CD4-positive, alpha-beta T cell (primary cell): ENCODE measurements around the gene B4GAT1. TPM values are rescaled to one million over a fixed set of nuclear protein-coding genes. Genes with fewer than 3 reads are reported as not detected.
A peak's percentile ranks its signal among the peaks of the same experiment; 100 is the strongest.

Experiments used
- ATAC-seq: fragments of 200-7000 bp; cut with Tn5 transposase; one replicate; pipeline ENCODE4 v1.10.0; 2022; ENCODE audit warnings: mild to moderate bottlenecking; ENCODE audit not compliant: poor library complexity
- CTCF ChIA-PET: fragments of 350-600 bp; sonication (Branson Sonifier 250); formaldehyde crosslinking; loops from one replicate; lab custom pipeline; 2021; ENCODE audit warnings: antibody characterized with exemption, inconsistent platforms; lab: Charles Lee
- POLR2A ChIA-PET: fragments of 350-600 bp; sonication (Branson Sonifier 250); formaldehyde crosslinking; loops from one replicate; lab custom pipeline; 2021; ENCODE audit warnings: antibody characterized with exemption, inconsistent platforms; lab: Charles Lee
- DNase-seq, 14 experiments: peaks; one replicate each; pipeline ENCODE4 v3.0.0-alpha.2; 2013 to 2020; ENCODE audit warnings: mixed read lengths in 2 of 14
- H3K27ac ChIP-seq, 2 donors: one replicate each; pipeline versions ENCODE4 v1.5.1 to v1.7.0; 2013; ENCODE audit warnings: low read length in 2 of 2, low read depth in 1 of 2, mild to moderate bottlenecking in 1 of 2
- H3K27me3 ChIP-seq, 2 experiments: 1 replicate in 1 of 2; 2 replicates in 1 of 2; pipeline versions ENCODE4 v1.6.1 to v1.7.0; 2013; ENCODE audit warnings: low read length in 2 of 2, control low read depth in 1 of 2, mild to moderate bottlenecking in 1 of 2, moderate library complexity in 1 of 2; ENCODE audit not compliant: insufficient read depth in 2 of 2, control insufficient read depth in 1 of 2
- H3K36me3 ChIP-seq: one replicate; pipeline ENCODE4 v1.6.1; 2013; ENCODE audit warnings: low read length, control low read depth; ENCODE audit not compliant: insufficient read depth
- H3K4me1 ChIP-seq: one replicate; pipeline ENCODE4 v1.6.1; 2013; ENCODE audit warnings: low read length, control low read depth; ENCODE audit not compliant: insufficient read depth
- H3K4me3 ChIP-seq: one replicate; pipeline ENCODE4 v1.5.1; 2013; ENCODE audit warnings: mild to moderate bottlenecking, low read length, moderate library complexity
- H3K9me3 ChIP-seq, 2 experiments: 1 replicate in 1 of 2; 2 replicates in 1 of 2; pipeline versions ENCODE4 v1.6.1 to v1.7.0; 2013; ENCODE audit warnings: low read length in 2 of 2, mild to moderate bottlenecking in 2 of 2, control low read depth in 1 of 2, moderate library complexity in 1 of 2; ENCODE audit not compliant: control insufficient read depth in 1 of 2, insufficient read depth in 1 of 2
- H3K27ac Mint-ChIP-seq: one replicate; pipeline ENCODE4 v1.8.0; 2020; ENCODE audit warnings: mixed read lengths
- H3K27me3 Mint-ChIP-seq: one replicate; pipeline ENCODE4 v1.8.0; 2021; ENCODE audit warnings: mixed read lengths
- H3K36me3 Mint-ChIP-seq: one replicate; pipeline ENCODE4 v1.8.0; 2021; ENCODE audit warnings: low read depth, mixed read lengths
- H3K4me1 Mint-ChIP-seq: one replicate; pipeline ENCODE4 v1.8.0; 2021; ENCODE audit warnings: low read depth, mixed read lengths
- H3K4me3 Mint-ChIP-seq: one replicate; pipeline ENCODE4 v1.8.0; 2020; ENCODE audit warnings: mild to moderate bottlenecking, mixed read lengths
- H3K9me3 Mint-ChIP-seq: one replicate; pipeline ENCODE4 v1.8.0; 2020; ENCODE audit warnings: mixed read lengths
- CTCF ChIP-seq: fragments of 200-600 bp; IDR thresholded peaks from one replicate; pipeline ENCODE4 v1.8.0; 2022; ENCODE audit warnings: antibody characterized with exemption, mild to moderate bottlenecking
- intact Hi-C, 2 experiments: fragments of 100-400 bp; cut with DNase I in 1 of 2; cut with micrococcal nuclease in 1 of 2; formaldehyde crosslinking; loops; one replicate each; pipeline versions ENCODE4 v1.15.1 to v1.9.0; 2023 to 2025; cut with DNase I, micrococcal nuclease
- total RNA-seq, 174 experiments: library from RNA in 2 of 174; stranded (reverse) in 2 of 174; gene quantifications; one replicate each; pipeline ENCODE4 v1.2.3 and lab custom pipeline; 2021 to 2026

Gene B4GAT1
- total RNA-seq, 2 experiments from 2014 or later, result 1.9 to 2.0 TPM

DNA sequence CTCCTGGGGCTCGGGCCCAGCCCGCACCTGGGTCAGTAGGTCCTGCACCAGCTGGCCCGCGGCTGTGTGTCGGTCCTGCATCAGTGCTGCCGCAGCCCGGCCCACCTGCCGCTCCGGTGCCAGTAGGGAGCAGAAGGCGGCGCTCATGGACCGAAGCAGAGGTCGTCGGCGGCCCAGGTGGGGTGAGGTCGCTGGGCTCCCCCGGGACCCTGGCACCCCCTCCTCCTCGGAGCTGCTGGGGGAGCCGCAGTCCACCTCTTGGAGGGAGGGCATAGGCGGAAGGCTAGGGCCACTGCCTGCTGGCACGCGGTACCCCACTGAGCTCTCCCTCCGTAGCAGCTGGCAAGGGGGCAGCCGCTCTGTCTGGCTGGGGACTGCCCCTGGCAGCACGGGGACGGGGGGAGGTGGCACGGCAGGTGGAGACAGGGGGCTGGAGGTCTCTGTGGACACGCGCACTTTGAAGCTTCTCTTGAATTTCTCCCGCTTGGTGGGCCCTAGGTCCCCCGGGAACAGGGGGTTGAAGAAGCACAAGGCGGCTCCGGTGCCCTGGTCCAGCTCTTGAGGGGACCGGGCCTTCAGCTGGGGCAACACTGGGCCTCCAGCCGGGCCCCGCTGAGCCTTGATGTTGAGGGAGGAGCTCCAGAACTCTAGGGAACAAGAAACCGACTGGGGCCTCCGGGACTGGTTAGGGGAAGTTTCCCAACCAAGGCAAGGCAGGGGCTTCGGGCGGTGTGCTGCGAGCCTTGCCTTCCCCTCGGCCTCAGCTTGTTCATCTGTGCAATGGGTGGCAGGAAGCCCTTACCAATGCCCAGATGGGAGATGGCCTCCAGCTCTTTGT lies 12.6 kb downstream of the B4GAT1 start:
- Mint-ChIP-seq H3K27ac (no peak overlapping the region), H3K4me1 (peaks cover 19% of the 10 kb centered on the region), H3K9me3 (no peaks in the 10 kb centered on the region), H3K27me3 (no peaks in the 10 kb centered on the region), H3K4me3 (peak overlapping the region; percentile 63), H3K36me3 (peaks cover 22% of the 10 kb centered on the region)
- ATAC-seq, result no peak
- CTCF ChIA-PET, result interaction anchor here (1.7 kb wide), 1 partner anchor 23 kb away, joined by 6 read pairs; no protein-coding TSS in a partner anchor
- peak in 1 of 14 experiments; percentile 35 for DNase-seq
- intact Hi-C loops, result no loop called here
- POLR2A ChIA-PET, result interaction anchor here (0.9 to 3.0 kb wide), 3 partner anchors 10 to 22 kb away, joined by 3 to 16 read pairs (median 10); partner anchors contain the start of genes B4GAT1 and BRMS1
- no peak for TF ChIP-seq CTCF
- Histone ChIP-seq H3K4me3 (peak overlapping the region; percentile 63), H3K4me1 (peaks cover 28% of the 10 kb centered on the region), H3K9me3 (no peaks in the 10 kb centered on the region), H3K27me3 (no peaks in the 10 kb centered on the region), H3K27ac (no peak overlapping the region), H3K36me3 (peaks cover 25% of the 10 kb centered on the region)

DNA sequence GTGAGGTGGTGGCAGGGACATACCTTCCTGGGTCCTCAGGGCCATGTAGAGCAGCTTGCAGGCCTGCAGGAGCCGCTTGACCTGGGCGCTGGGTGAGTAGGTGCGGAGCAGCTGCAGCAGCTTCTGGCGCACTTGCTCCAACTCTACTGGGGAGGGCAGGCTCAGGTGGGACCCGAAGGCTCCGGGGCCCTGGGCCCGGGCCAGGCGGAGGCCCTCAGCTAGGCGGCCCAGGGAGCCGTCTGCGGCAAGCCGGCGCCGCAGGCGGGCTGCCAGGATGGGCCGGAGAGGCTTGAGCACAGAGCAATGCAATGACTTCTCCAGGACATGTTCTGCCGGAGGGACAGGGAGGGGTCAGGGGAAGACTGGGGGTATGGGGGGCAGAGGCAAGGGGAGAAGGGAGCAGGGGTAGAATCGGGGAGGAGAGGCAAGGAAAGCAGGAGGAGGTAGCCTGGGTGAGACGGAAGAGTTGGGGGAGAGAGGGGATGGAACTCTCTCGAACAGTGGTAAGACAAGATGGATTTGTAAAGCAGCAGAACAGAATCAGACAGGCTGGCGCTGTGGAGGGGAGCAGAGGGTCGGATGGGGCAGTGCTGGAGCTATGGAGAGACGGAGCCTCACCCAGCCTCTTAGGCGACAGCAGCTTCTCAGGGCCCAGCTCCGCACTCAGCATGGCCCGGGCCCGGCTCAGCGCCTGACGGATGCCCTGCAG lies 13.4 kb downstream of the B4GAT1 start:
- H3K4me1 ChIP-seq, result peaks cover 30% of the 10 kb centered on the region
- no peaks in the 10 kb centered on the region for H3K27me3 Mint-ChIP-seq
- peaks cover 19% of the 10 kb centered on the region for H3K4me1 Mint-ChIP-seq
- H3K4me3 Mint-ChIP-seq, result no peak overlapping the region
- no peak overlapping the region for H3K4me3 ChIP-seq
- H3K27ac Mint-ChIP-seq, result no peak overlapping the region
- H3K9me3 ChIP-seq, result no peaks in the 10 kb centered on the region
- DNase-seq (peak in 1 of 14 experiments; percentile 25), ATAC-seq (no peak)
- H3K36me3 Mint-ChIP-seq, result peaks cover 15% of the 10 kb centered on the region
- H3K36me3 ChIP-seq, result peaks cover 17% of the 10 kb centered on the region
- intact Hi-C loops, result no loop called here
- H3K27ac ChIP-seq, result no peak overlapping the region
- no peaks in the 10 kb centered on the region for H3K9me3 Mint-ChIP-seq
- no peaks in the 10 kb centered on the region for H3K27me3 ChIP-seq
- CTCF ChIA-PET, result interaction anchor here (1.0 kb wide), 1 partner anchor 55 kb away, joined by 4 read pairs; no protein-coding TSS in a partner anchor
- no peak for TF ChIP-seq CTCF
- POLR2A ChIA-PET, result interaction anchor here (0.6 to 3.0 kb wide), 2 partner anchors 11 to 1111 kb away, joined by 3 to 16 read pairs; partner anchors contain the start of gene BRMS1

GRCh38 chr11:66333220-66333877 lies 14.1 kb downstream of the B4GAT1 start:
- Histone ChIP-seq H3K27me3 (no peaks in the 10 kb centered on the region), H3K9me3 (no peaks in the 10 kb centered on the region), H3K4me1 (peaks cover 37% of the 10 kb centered on the region), H3K27ac (no peak overlapping the region), H3K36me3 (peaks cover 12% of the 10 kb centered on the region), H3K4me3 (no peak overlapping the region)
- DNase-seq (peak in 1 of 14 experiments; percentile 18), ATAC-seq (no peak)
- Mint-ChIP-seq H3K27ac (no peak overlapping the region), H3K4me1 (peaks cover 23% of the 10 kb centered on the region), H3K9me3 (no peaks in the 10 kb centered on the region), H3K27me3 (no peaks in the 10 kb centered on the region), H3K4me3 (no peak overlapping the region), H3K36me3 (peaks cover 9% of the 10 kb centered on the region)
- ChIA-PET CTCF (interaction anchor here (1.0 kb wide), 1 partner anchor 55 kb away, joined by 4 read pairs; no protein-coding TSS in a partner anchor), POLR2A (interaction anchor here (0.6 kb wide), 1 partner anchor 1110 kb away, joined by 3 read pairs; no protein-coding TSS in a partner anchor)
- no peak for TF ChIP-seq CTCF
- intact Hi-C loops, result no loop called here
